Retinal pigment epithelial cell (primary cell): ENCODE measurements around the gene COX8A.

Experiments used
- DNase-seq: peaks from one replicate; pipeline ENCODE4 v3.0.0-alpha.2; 2010; ENCODE audit warnings: low read depth
- H3K4me3 ChIP-seq: 2 replicates; pipeline ENCODE4 v1.5.1; 2011; ENCODE audit warnings: mild to moderate bottlenecking, low read length, control low read depth, moderate library complexity
- CTCF ChIP-seq: conservative IDR thresholded peaks from 2 replicates; pipeline ENCODE4 v1.5.1; 2011; ENCODE audit warnings: low read depth, low read length, control low read depth, inconsistent platforms

The COX8A gene

GRCh38 chr11:63974259-63975143 is at the start of gene COX8A:
Gene COX8A, plus strand, starts transcription at chr11:63974620. Its CDS starts 61 bp downstream, at chr11:63974681.
- peak within 1 kb of the TSS; percentile 95 for H3K4me3 ChIP-seq
- peak; percentile 26 for TF ChIP-seq CTCF
- DNase-seq = peak; percentile 99

- no peak for TF ChIP-seq CTCF
- no peak for DNase-seq
- H3K4me3 ChIP-seq = no peak overlapping the region
These were observed 44.8 kb upstream of the COX8A start for GRCh38 chr11:63929616-63930015.

GRCh38 chr11:63931045-63931444 is 43.4 kb upstream of the COX8A start:
- no peak for TF ChIP-seq CTCF
- no peak overlapping the region for H3K4me3 ChIP-seq
- DNase-seq = no peak

- TF ChIP-seq CTCF = no peak
- DNase-seq = no peak
- no peak overlapping the region for H3K4me3 ChIP-seq
These were observed 42.5 kb upstream of the COX8A start for GRCh38 chr11:63931876-63932275.

GRCh38 chr11:63933459-63933858 is 41.0 kb upstream of the COX8A start:
- DNase-seq = no peak
- no peak overlapping the region for H3K4me3 ChIP-seq
- no peak for TF ChIP-seq CTCF

GRCh38 chr11:63937713-63938478 is 36.5 kb upstream of the COX8A start:
- no peak for TF ChIP-seq CTCF
- H3K4me3 ChIP-seq = peak overlapping the region; percentile 64
- no peak for DNase-seq
